Parathyroid adenoma (tissue), 2 donors: ENCODE measurements around the gene NR0B2.

Experiments
- H2AFZ ChIP-seq: fragments of 300-600 bp; sonication (generic); one replicate; pipeline ENCODE4 v1.7.0; 2017; ENCODE audit warnings: antibody characterized with exemption, mild to moderate bottlenecking
- H3K27ac ChIP-seq: fragments of 300-600 bp; sonication (generic); one replicate; pipeline ENCODE4 v1.7.0; 2017
- H3K27me3 ChIP-seq: fragments of 300-600 bp; sonication (generic); one replicate; pipeline ENCODE4 v1.7.0; 2017; ENCODE audit warnings: low read length; ENCODE audit not compliant: control insufficient read depth, insufficient read depth
- H3K36me3 ChIP-seq: fragments of 300-600 bp; sonication (generic); one replicate; pipeline ENCODE4 v1.7.0; 2017; ENCODE audit warnings: low read length; ENCODE audit not compliant: control insufficient read depth, insufficient read depth
- H3K4me1 ChIP-seq: fragments of 300-600 bp; sonication (generic); one replicate; pipeline ENCODE4 v1.7.0; 2017; ENCODE audit warnings: control low read depth
- H3K4me2 ChIP-seq: fragments of 300-600 bp; sonication (generic); one replicate; pipeline ENCODE4 v1.7.0; 2017; ENCODE audit warnings: low read length
- H3K4me3 ChIP-seq: fragments of 300-600 bp; sonication (generic); one replicate; pipeline ENCODE4 v1.7.0; 2017; ENCODE audit warnings: low read depth, low read length
- H3K79me2 ChIP-seq: fragments of 300-600 bp; sonication (generic); one replicate; pipeline ENCODE4 v1.7.0; 2017; ENCODE audit warnings: control low read depth
- H3K9ac ChIP-seq: fragments of 300-600 bp; sonication (generic); one replicate; pipeline ENCODE4 v1.7.0; 2017; ENCODE audit warnings: mild to moderate bottlenecking
- H3K9me3 ChIP-seq: fragments of 300-600 bp; sonication (generic); one replicate; pipeline ENCODE4 v1.7.0; 2017; ENCODE audit warnings: low read length; ENCODE audit not compliant: control insufficient read depth
- CTCF ChIP-seq: fragments of 300-600 bp; sonication (generic); IDR thresholded peaks from one replicate; pipeline ENCODE4 v1.7.0; 2017; ENCODE audit warnings: antibody characterized with exemption, mild to moderate bottlenecking
- donor health status: primary hyperparathyroidism.

Gene NR0B2

DNA sequence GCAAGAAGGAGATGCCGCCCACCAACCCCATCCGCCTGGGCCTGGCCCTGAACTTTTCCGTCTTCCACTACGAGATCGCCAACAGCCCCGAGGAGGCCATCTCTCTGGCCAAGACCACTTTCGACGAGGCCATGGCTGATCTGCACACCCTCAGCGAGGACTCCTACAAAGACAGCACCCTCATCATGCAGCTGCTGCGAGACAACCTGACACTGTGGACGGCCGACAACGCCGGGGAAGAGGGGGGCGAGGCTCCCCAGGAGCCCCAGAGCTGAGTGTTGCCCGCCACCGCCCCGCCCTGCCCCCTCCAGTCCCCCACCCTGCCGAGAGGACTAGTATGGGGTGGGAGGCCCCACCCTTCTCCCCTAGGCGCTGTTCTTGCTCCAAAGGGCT is 50.1 kb downstream of the NR0B2 start:
- no peak for TF ChIP-seq CTCF
- Histone ChIP-seq H3K27ac (no peak overlapping the region), H3K9me3 (no peaks in the 10 kb centered on the region), H3K4me1 (no peaks in the 10 kb centered on the region), H3K4me2 (no peak overlapping the region), H3K79me2 (no peaks in the 10 kb centered on the region), H2AFZ (no peak overlapping the region), H3K36me3 (no peaks in the 10 kb centered on the region), H3K9ac (no peak overlapping the region), H3K4me3 (no peak overlapping the region), H3K27me3 (no peaks in the 10 kb centered on the region)

DNA sequence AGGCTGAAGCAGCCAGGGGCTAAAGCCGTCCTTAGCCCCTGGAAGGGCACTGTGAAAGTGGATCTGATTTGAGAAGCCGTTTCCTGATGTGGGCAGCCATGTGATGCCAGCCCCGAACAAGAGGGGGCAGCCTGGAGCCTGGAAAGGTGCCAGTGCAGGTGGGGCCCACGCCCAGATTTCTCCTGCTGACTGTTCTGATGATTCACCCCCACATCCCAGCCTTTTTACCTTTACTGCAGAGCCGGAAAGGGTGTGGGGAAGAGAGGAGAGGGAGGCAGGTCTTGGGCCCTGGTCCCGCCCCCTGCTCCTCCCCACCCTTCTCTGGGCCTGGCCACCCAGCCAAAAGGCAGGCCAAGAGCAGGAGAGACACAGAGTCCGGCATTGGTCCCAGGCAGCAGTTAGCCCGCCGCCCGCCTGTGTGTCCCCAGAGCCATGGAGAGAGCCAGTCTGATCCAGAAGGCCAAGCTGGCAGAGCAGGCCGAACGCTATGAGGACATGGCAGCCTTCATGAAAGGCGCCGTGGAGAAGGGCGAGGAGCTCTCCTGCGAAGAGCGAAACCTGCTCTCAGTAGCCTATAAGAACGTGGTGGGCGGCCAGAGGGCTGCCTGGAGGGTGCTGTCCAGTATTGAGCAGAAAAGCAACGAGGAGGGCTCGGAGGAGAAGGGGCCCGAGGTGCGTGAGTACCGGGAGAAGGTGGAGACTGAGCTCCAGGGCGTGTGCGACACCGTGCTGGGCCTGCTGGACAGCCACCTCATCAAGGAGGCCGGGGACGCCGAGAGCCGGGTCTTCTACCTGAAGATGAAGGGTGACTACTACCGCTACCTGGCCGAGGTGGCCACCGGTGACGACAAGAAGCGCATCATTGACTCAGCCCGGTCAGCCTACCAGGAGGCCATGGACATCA is 50.7 kb downstream of the NR0B2 start, which contains the start of gene SFN:
SFN (plus strand) TSS at position 369 of the 904 bp plus-strand sequence; CDS start at position 433, 64 bp downstream.
- no peaks in the 10 kb centered on the region for H3K9me3 ChIP-seq
- no peaks in the 10 kb centered on the region for H3K79me2 ChIP-seq
- no peaks in the 10 kb centered on the region for H3K4me1 ChIP-seq
- no peak within 1 kb of the TSS for H3K9ac ChIP-seq
- TF ChIP-seq CTCF, result no peak
- no peak within 1 kb of the TSS for H3K4me3 ChIP-seq
- H3K36me3 ChIP-seq, result no peaks in the 10 kb centered on the region
- H2AFZ ChIP-seq, result no peak within 1 kb of the TSS
- H3K27me3 ChIP-seq, result no peaks in the 10 kb centered on the region
- no peak within 1 kb of the TSS for H3K4me2 ChIP-seq
- no peak within 1 kb of the TSS for H3K27ac ChIP-seq

- Histone ChIP-seq H3K27ac (no peak overlapping the region), H3K9ac (no peak overlapping the region), H3K4me2 (no peak overlapping the region), H2AFZ (no peak overlapping the region), H3K9me3 (no peaks in the 10 kb centered on the region), H3K4me1 (no peaks in the 10 kb centered on the region), H3K79me2 (no peaks in the 10 kb centered on the region), H3K36me3 (no peaks in the 10 kb centered on the region), H3K27me3 (no peaks in the 10 kb centered on the region), H3K4me3 (no peak overlapping the region)
- no peak for TF ChIP-seq CTCF
These were observed 51.8 kb downstream of the NR0B2 start for GRCh38 chr1:26861889-26862378.
